Measurements from ENCODE around the gene PBX1. TPM values are rescaled to one million over a fixed set of nuclear protein-coding genes. Genes with fewer than 3 reads are reported as not detected.

The PBX1 gene
- total and polyA plus RNA-seq, 5 experiments from 2014 or later: 0.08 to 1.8 (median 1.4) TPM; not detected in 2

DNA sequence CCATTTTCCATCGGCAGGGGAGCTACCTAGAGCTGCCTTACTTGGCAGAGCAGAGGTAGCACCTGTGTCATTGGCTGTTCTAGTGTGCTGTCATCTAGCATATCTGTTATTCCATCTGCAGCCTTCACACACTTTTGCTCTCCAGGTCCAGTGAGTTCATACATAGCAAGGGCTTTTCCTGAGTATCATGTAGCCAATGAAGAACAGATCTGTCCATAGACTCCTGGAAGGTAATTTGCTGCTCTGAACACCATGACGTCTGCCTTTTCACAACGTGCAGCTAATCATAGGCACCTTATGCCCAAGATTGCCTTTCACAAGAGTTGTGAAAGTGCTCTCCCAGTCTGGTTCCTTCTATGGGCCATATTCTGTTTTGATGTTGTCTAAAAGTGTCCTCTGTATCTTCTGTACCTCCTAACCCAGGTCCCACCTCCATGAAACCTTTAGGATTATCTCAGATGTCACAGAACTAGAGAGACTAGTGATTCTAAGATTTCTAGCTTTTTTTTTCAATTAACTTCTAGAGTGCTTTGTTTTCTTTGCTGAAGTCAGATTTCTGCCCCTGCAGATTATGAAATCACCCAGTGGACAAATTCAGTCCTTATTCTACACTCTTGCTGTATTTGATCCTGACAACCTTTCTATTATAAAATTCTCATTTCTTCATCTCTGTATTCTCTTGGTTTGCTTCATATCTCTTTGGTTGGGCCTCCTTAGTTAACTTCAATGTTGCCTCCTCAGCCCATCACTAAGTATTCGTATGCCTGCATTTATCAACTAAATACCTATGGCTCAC is 134.8 kb downstream of the PBX1 start:
- Mint-ChIP-seq H3K9me3 (no peaks in the 10 kb centered on the region), H3K27me3 (no peaks in the 10 kb centered on the region), H3K36me3 (no peaks in the 10 kb centered on the region), H3K27ac (no peak overlapping the region), H3K4me3 (no peak overlapping the region), H3K4me1 (no peaks in the 10 kb centered on the region)
- DNase-seq (no peak), ATAC-seq (no peak)
- POLR2A ChIA-PET: no interaction called here

DNA sequence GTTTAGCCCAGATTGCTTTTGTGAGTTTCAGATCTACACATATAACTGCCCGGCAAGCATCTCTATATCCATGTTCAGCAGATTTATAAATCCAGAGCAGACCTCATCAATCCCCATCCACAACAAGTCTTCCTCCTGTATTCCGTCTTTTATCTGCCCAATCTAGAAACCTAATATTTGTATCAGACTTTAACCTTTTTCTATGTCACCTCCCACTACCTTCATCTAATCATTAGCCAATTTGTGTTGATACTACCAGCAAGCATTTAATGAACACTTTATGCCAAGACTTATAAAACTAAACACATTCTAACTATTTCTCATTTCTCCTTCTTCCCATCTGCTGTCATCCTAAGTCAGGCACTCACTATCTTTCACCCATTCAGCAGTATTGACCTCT is 135.5 kb downstream of the PBX1 start:
- no peaks in the 10 kb centered on the region for H3K4me1 Mint-ChIP-seq
- POLR2A ChIA-PET: no interaction called here
- no peak overlapping the region for H3K4me3 Mint-ChIP-seq
- no peaks in the 10 kb centered on the region for H3K36me3 Mint-ChIP-seq
- DNase-seq (no peak), ATAC-seq (no peak)
- no peaks in the 10 kb centered on the region for H3K9me3 Mint-ChIP-seq
- no peak overlapping the region for H3K27ac Mint-ChIP-seq
- no peaks in the 10 kb centered on the region for H3K27me3 Mint-ChIP-seq

DNA sequence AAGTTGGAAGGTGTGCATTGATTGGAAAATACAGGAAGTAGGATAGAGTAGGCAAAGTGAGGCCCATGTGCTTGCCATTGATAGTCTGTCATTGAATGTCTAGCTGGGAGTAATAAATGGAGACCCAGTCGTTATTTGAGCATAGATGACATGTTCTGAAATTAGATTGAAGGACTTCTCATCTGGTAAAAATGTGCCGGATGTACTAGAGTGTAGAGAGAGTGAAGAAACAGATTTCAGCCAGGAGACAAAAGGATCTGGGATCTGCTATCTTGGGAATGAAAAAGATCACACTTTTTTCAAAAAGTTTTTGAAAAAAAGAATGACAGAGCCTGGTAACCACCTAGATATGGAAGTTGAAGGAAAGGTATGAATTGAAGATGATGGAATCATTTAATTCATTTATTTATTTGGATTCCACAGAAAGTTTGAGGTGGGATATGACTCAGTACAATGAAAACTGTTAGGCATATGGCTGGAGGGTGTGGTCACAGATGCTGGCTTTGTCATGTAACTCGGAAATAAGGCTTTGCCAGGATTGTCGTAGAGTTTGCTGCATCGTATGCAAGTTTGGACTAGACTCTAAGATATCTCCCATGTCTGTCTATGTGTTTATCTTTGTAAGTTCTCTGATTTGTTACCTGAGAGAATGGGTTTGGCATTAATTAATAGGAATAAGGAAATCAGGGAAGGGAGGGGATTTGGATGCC is 137.1 kb downstream of the PBX1 start:
- Mint-ChIP-seq H3K27ac (no peak overlapping the region), H3K27me3 (peaks cover 0 to 2% (median 0%) of the 10 kb centered on the region in 5 donors), H3K4me3 (no peak overlapping the region), H3K36me3 (no peaks in the 10 kb centered on the region), H3K9me3 (no peaks in the 10 kb centered on the region), H3K4me1 (no peaks in the 10 kb centered on the region)
- POLR2A ChIA-PET: no interaction called here
- ATAC-seq (no peak), DNase-seq (no peak)

DNA sequence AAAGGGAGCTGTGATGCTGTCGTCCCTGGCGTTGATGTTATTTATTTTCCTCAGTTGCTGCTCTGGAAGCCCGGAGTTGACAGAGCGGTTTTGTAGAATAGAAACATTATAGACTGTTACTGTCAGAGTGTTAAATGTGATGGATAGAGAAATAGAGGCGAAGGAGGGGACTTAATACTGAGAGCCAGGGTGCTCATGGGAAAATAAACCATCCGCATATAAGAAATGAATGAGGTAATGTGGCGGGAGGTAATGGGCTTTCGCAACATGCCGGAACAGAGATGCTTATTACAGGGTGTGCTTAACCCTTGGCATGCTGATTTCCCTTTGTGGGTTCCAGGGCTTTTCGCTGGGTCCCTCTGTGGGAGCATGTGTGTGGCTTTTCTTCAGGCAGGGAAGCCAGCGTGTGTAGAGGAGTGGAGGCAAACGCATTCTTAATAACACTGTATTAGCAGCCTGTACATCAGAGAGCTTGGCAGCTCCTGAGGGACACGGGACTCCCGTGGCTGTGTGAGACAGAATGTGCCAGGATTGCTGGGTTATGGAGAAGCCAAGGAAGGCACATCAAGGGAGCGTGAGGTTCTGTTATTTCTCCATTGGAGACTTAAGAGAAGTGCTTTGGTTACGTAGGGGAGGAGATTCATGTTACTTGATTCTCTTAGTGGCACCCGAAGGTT is 141.0 kb downstream of the PBX1 start:
- no peak for ATAC-seq
- peaks cover 0 to 8% (median 2%) of the 10 kb centered on the region in 5 donors for H3K27me3 Mint-ChIP-seq
- no peak for DNase-seq
- no peak overlapping the region for H3K4me3 Mint-ChIP-seq
- no peak overlapping the region for H3K27ac Mint-ChIP-seq
- H3K36me3 Mint-ChIP-seq: no peaks in the 10 kb centered on the region
- POLR2A ChIA-PET: no interaction called here
- H3K4me1 Mint-ChIP-seq: no peaks in the 10 kb centered on the region
- no peaks in the 10 kb centered on the region for H3K9me3 Mint-ChIP-seq

DNA sequence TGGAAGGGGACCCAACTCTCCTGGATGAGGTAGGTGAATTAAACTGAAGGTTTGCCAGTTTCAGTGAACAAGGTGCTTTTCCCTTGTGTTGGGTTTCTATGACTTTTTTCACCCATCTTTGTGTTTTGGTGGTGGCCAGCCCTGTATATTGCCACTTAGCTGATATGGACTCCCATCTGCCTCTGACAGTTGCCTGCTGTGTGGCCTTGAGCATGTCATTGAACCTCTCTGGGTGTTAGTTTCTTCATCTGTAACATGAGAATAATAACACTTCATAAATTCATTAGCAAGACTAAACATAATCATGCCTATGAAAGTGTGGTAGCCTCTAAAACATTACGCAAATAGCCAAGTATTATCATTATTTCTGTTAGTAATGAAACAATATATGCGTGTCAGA is 141.7 kb downstream of the PBX1 start:
- POLR2A ChIA-PET: no interaction called here
- Mint-ChIP-seq H3K27ac (no peak overlapping the region), H3K4me3 (no peak overlapping the region), H3K27me3 (peaks cover 0 to 8% (median 2%) of the 10 kb centered on the region in 5 donors), H3K4me1 (no peaks in the 10 kb centered on the region), H3K36me3 (no peaks in the 10 kb centered on the region), H3K9me3 (no peaks in the 10 kb centered on the region)
- no peak for DNase-seq
- no peak for ATAC-seq

DNA sequence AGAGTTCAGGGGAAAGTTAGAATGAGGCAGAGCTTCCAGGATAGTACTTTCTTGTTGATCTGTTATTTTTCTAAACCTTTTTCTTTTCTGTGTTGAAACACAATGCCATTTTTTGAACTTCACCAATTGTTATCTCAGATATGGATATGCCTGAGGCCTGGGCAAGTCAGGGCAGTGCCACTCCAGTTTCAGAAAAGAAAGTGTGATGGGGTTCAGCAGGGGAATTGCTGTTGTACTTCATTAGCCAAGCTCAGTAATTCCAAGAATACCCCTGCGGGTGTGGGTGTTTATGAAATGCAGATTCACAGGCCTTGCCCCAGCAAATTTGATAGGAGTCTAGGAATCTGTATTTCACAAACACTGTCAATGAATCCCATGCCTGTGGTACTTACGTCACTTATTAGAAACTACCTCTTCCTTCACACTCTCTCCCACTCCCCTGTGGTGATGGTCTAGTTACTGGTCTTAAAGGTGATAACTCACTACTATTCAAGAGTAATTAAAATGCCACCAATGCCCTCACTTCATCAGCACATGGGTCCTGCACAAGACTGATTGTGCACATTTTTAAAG is 142.3 kb downstream of the PBX1 start:
- no peak for DNase-seq
- Mint-ChIP-seq H3K36me3 (no peaks in the 10 kb centered on the region), H3K27me3 (peaks cover 0 to 8% (median 2%) of the 10 kb centered on the region in 5 donors), H3K27ac (no peak overlapping the region), H3K4me1 (no peaks in the 10 kb centered on the region), H3K9me3 (no peaks in the 10 kb centered on the region), H3K4me3 (no peak overlapping the region)
- no peak for ATAC-seq
- POLR2A ChIA-PET: no interaction called here

DNA sequence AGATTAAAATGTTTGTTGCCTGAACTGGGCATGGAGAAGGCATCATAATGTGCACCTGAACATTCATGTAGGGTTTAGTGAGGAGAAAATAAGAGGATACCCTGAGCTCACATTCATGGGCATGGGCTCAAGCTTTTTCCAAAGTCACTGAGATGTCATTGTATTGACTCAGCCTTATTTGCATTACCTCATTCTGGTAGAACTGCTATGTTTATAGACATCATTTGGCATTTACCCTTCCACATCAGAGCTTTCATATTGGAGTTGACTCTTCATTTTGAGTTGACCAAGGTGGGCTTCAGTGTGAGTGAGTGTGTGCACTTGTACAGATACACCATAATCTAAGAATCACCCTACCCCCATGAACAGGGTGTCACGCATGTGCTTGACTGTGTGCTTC is 143.2 kb downstream of the PBX1 start:
- no peak for DNase-seq
- Mint-ChIP-seq H3K4me1 (no peaks in the 10 kb centered on the region), H3K27me3 (peaks cover 0 to 13% (median 2%) of the 10 kb centered on the region in 5 donors), H3K9me3 (no peaks in the 10 kb centered on the region), H3K36me3 (no peaks in the 10 kb centered on the region), H3K27ac (no peak overlapping the region), H3K4me3 (no peak overlapping the region)
- no peak for ATAC-seq
- POLR2A ChIA-PET: no interaction called here

DNA sequence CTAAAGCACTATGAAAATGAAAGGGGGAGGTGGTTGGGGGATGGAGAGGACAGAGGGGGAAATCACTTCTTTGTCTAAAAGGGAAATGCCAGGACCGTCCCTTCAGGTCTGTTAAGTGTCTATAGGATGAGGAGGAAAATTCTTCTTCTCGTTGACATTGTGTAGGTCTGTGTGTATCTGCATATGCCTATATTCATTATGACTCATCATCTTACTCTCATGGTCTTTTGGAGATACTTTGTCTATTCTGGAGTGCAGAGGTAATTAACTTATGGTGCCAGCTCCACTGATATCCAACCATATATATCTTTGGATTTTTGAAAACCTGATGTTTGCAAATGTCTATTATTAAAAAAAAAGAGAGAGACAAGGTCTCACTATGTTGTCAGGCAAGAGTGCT is 143.7 kb downstream of the PBX1 start:
- POLR2A ChIA-PET: no interaction called here
- Mint-ChIP-seq H3K36me3 (no peaks in the 10 kb centered on the region), H3K27ac (no peak overlapping the region), H3K9me3 (no peaks in the 10 kb centered on the region), H3K27me3 (peaks cover 0 to 17% (median 3%) of the 10 kb centered on the region in 5 donors), H3K4me1 (no peaks in the 10 kb centered on the region), H3K4me3 (no peak overlapping the region)
- no peak for DNase-seq
- no peak for ATAC-seq

DNA sequence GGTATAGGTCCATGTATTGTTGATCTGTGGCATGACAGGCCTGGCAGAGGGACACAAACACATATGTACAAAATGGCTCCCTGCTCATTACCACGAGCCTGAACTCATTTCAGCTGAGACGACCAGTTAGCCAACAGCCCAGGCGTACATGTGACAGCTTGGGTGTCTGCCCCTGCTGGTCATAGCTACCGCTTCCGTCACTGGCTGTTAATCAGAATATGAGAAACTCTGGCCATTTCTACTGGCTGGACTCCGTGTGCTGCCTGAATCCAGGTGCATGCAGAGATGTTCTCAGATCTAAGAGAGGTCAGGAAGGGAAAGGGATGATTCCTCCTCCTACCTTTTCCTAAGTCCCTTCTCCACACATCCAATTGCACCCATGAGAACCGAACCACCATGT is 144.5 kb downstream of the PBX1 start:
- ATAC-seq: no peak
- Mint-ChIP-seq H3K27me3 (peaks cover under 1 to 19% (median 3%) of the 10 kb centered on the region in 5 donors), H3K36me3 (no peaks in the 10 kb centered on the region), H3K27ac (no peak overlapping the region), H3K4me3 (no peak overlapping the region), H3K9me3 (no peaks in the 10 kb centered on the region), H3K4me1 (no peaks in the 10 kb centered on the region)
- POLR2A ChIA-PET: no interaction called here
- no peak for DNase-seq

DNA sequence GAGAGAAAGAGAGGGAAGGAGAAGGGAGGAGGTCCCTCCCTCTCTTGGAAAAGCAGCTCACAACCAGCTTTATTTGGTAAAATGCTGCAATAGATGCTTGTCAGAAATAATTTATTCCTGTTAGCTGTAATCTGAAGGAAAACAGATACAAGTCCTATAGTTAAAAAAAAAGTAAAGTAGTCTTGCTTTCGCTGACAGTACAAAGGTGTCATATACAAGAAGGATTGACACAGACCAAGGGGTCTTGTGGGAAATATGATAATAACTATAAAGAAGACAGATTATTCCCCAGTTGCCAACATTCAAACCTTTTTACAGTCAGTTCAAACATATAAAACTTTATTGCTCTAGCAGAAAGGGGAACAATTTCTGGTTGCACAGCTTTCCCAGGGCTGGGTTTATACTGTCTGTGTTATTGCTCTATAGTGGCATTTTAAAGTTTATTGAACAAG is 145.0 kb downstream of the PBX1 start:
- ATAC-seq: no peak
- no peaks in the 10 kb centered on the region for H3K4me1 Mint-ChIP-seq
- no peak overlapping the region for H3K4me3 Mint-ChIP-seq
- POLR2A ChIA-PET: no interaction called here
- peaks cover 2 to 19% (median 3%) of the 10 kb centered on the region in 5 donors for H3K27me3 Mint-ChIP-seq
- no peak overlapping the region for H3K27ac Mint-ChIP-seq
- H3K36me3 Mint-ChIP-seq: peaks cover 0 to under 1% (median 0%) of the 10 kb centered on the region in 3 donors
- DNase-seq: no peak
- no peaks in the 10 kb centered on the region for H3K9me3 Mint-ChIP-seq

DNA sequence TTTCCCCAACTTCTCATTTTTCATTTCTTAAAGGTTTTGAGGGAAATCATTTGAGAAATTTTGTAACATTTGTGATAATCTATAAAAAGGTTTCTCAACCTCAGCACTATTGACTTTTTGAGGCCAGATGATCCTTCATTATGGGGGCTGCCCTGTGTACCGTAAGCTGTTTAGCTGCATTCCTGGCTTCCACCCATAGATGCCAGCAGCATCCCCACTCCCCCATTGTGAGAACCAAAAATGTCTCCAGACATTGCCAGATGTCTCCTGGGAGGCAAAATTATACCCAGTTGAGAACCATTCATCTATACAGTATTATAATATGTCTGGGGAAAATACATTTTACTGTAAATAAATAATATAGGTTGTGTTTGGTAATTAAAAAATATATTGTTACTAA is 146.0 kb downstream of the PBX1 start:
- POLR2A ChIA-PET: no interaction called here
- no peaks in the 10 kb centered on the region for H3K9me3 Mint-ChIP-seq
- peaks cover 0 to 3% (median 0%) of the 10 kb centered on the region in 4 donors for H3K4me1 Mint-ChIP-seq
- DNase-seq: no peak
- ATAC-seq: no peak
- H3K4me3 Mint-ChIP-seq: no peak overlapping the region
- H3K36me3 Mint-ChIP-seq: peaks cover 0 to 3% (median 0%) of the 10 kb centered on the region in 3 donors
- peaks cover under 1 to 19% (median 3%) of the 10 kb centered on the region in 5 donors for H3K27me3 Mint-ChIP-seq
- no peak overlapping the region for H3K27ac Mint-ChIP-seq

DNA sequence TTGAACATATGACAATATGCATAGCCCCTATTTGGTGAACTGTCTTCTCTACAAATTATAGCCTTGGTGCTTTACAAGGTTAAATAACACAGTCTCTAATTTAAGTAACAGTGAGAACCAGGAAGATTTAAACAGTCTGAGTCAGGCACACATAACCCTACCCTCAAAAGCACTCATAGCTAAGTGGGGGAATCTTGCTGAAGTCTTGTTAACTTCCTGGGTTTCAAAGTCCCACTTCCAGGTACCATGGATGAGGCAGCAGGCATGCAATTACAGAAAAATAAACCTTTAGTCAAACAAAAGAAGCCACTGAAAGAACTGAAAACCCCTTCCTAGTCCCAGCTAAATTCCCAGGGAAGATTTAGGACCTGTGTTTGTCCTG is 147.6 kb downstream of the PBX1 start:
- DNase-seq: no peak
- POLR2A ChIA-PET: no interaction called here
- Mint-ChIP-seq H3K36me3 (peaks cover 0 to 3% (median 0%) of the 10 kb centered on the region in 3 donors), H3K27ac (no peak overlapping the region), H3K4me1 (peaks cover 0 to 3% (median 0%) of the 10 kb centered on the region in 4 donors), H3K27me3 (peaks cover 2 to 21% (median 4%) of the 10 kb centered on the region in 5 donors), H3K9me3 (no peaks in the 10 kb centered on the region), H3K4me3 (no peak overlapping the region)
- no peak for ATAC-seq

DNA sequence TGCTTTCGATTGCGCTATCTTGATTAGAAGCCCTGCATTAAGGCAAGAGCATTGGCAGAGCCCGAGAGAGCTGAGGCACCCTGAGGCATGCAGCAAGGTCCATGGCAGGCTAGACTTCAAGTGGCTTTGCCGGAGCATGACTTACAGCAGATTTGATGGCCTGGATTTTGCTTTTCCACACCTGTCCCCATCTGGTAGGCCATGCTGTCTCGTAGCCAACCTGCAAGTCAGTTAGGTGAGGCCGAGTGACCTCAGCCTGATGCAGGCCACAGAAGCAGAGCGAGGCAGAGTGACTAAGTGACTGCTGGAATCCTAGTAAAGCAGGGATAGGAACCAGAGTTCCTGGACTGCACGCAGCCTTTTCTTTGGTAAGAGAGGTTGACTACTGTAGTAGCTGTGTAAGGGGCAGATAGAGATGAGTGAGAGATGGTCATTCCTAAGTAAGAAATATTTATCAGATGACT is 148.9 kb downstream of the PBX1 start:
- DNase-seq: no peak
- Mint-ChIP-seq H3K4me1 (peaks cover 0 to 3% (median 0%) of the 10 kb centered on the region in 4 donors), H3K9me3 (peaks cover 0 to 2% (median 0%) of the 10 kb centered on the region in 9 donors), H3K36me3 (peaks cover 0 to 3% (median 0%) of the 10 kb centered on the region in 3 donors), H3K27ac (no peak overlapping the region), H3K4me3 (no peak overlapping the region), H3K27me3 (peaks cover 2 to 28% (median 10%) of the 10 kb centered on the region in 5 donors)
- POLR2A ChIA-PET: no interaction called here
- no peak for ATAC-seq
